Measurements from ENCODE around the gene NAGK. TPM values are rescaled to one million over a fixed set of nuclear protein-coding genes. Genes with fewer than 3 reads are reported as not detected.

Gene NAGK
- 61.0 and 69.8 TPM in 2 replicates for polyA plus RNA-seq

DNA sequence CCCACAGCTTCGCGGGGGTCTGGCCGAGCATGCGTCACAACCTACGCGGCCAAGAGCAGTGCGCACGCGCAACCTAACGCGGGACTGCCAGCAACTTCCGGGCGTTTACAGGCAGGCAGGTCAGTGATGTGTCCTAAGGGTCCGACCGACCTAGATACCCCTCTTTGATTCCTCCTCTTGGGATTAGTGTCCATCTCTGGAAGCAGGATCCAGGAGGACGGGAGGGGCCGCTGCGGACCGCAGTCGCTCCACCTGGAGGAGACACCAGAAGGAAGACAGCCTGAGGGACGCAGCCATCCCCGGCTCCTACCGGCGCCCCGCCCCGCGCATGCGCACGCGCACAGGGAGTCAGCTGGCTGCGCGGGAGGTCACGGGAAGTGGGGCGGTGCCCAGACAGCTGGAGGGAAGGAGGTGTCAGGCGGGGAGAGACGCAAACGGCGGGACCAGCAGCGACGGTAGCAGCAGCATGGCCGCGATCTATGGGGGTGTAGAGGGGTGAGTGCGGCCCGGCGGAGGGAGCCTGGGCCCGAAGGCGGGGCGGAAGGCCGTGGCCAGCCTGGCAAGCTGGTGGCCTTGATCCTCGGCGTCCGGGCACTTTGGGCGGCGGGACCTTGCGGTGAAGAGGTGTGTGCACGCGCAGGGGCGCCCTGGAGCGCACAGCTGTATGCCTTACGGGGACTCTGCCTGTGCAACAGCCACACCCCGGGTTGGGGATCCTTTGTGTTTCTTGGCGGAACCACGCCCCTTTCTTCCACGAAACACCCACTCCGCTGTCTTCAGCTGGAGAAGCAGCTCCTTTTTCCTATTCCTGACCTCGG is at the start of gene NAGK:
Gene NAGK, plus strand, starts transcription at position 431 of the 818 bp plus-strand sequence. Its CDS starts 36 bp downstream, at position 467.

Other genes starting within 250 kb of the NAGK start
- not detected in 2 replicates for gene CLEC4F, start 248.0 kb upstream of the NAGK start, polyA plus RNA-seq
- gene CD207, start 232.8 kb upstream of the NAGK start, polyA plus RNA-seq = not detected in 2 replicates
- 0.40 TPM in 1 of 2 replicates, not detected in the other for gene VAX2, start 168.1 kb upstream of the NAGK start, polyA plus RNA-seq
- not detected in 2 replicates for gene ATP6V1B1, start 132.7 kb upstream of the NAGK start, polyA plus RNA-seq
- gene ANKRD53, start 90.0 kb upstream of the NAGK start, polyA plus RNA-seq = not detected in 2 replicates
- gene TEX261, start 73.8 kb upstream of the NAGK start, polyA plus RNA-seq = 15.1 and 16.5 TPM in 2 replicates
- gene MCEE, start 61.6 kb downstream of the NAGK start, polyA plus RNA-seq = 68.3 and 82.9 TPM in 2 replicates
- gene MPHOSPH10, start 62.0 kb downstream of the NAGK start, polyA plus RNA-seq = 54.1 and 70.1 TPM in 2 replicates
- gene PAIP2B, start 158.5 kb downstream of the NAGK start, polyA plus RNA-seq = 1.2 and 1.4 TPM in 2 replicates

Measured in Purkinje cell (primary cell).